Dermis microvascular lymphatic vessel endothelial cell (primary cell): ENCODE results near the gene HSPA12B. TPM values are rescaled to one million over a fixed set of nuclear protein-coding genes. Genes with fewer than 3 reads are reported as not detected.

Experiments
- DNase-seq, 2 donors: peaks; one replicate each; pipeline versions ENCODE4 v3.0.0 to v3.0.0-alpha.2; 2010; ENCODE audit warnings: low read depth in 2 of 2
- total RNA-seq: library from RNA; depleted of rRNA; stranded (reverse); fragments of >200 nt; gene quantifications from 2 replicates; pipeline ENCODE4 v1.2.1, GENCODE V29; 2014

The HSPA12B gene
- total RNA-seq, 1 donor from 2014 or later: 14.2 TPM

GRCh38 chr20:3728354-3728753 is 4.1 kb upstream of the HSPA12B start:
- DNase-seq: no peak

GRCh38 chr20:3728876-3729275 is 3.6 kb upstream of the HSPA12B start:
- no peak for DNase-seq

GRCh38 chr20:3729378-3729777 is 3.1 kb upstream of the HSPA12B start:
- no peak for DNase-seq

- no peak for DNase-seq
These were observed 2.5 kb upstream of the HSPA12B start for GRCh38 chr20:3729811-3730540.

GRCh38 chr20:3730803-3731672 is 1.4 kb upstream of the HSPA12B start:
- no peak for DNase-seq

- DNase-seq: no peak
These were observed 550 bp upstream of the HSPA12B start for GRCh38 chr20:3731944-3732326.

- DNase-seq: no peak
These were observed 872 bp downstream of the HSPA12B start for GRCh38 chr20:3733119-3733995.

- DNase-seq: peak in 1 of 2 donors; percentile 13
These were observed 1.8 kb downstream of the HSPA12B start for GRCh38 chr20:3734111-3734843.

GRCh38 chr20:3735768-3736167 is 3.3 kb downstream of the HSPA12B start:
- no peak for DNase-seq

- DNase-seq: no peak
These were observed 5.9 kb downstream of the HSPA12B start for GRCh38 chr20:3738111-3739053.

- peak; percentile 33 to 68 for DNase-seq
These were observed 6.8 kb downstream of the HSPA12B start for GRCh38 chr20:3739054-3739925.

- DNase-seq: no peak
These were observed 7.5 kb downstream of the HSPA12B start for GRCh38 chr20:3739926-3740451.

- DNase-seq: no peak
These were observed 8.3 kb downstream of the HSPA12B start for GRCh38 chr20:3740615-3741301.

- DNase-seq: no peak
These were observed 9.5 kb downstream of the HSPA12B start for GRCh38 chr20:3741836-3742458.

- DNase-seq: no peak
These were observed 10.8 kb downstream of the HSPA12B start for GRCh38 chr20:3743251-3743650.

- no peak for DNase-seq
These were observed 11.6 kb downstream of the HSPA12B start for GRCh38 chr20:3744037-3744436.

GRCh38 chr20:3744806-3745685 is 12.6 kb downstream of the HSPA12B start:
- peak in 1 of 2 donors; percentile 19 for DNase-seq
